Adipocyte (in vitro differentiated cells): ENCODE results near the gene BMP10.

Experiments
- DNase-seq: peaks from one replicate; pipeline ENCODE4 v3.0.0-alpha.2; 2015; ENCODE audit warnings: low read depth
- H3K27me3 ChIP-seq: replicated peaks from 2 replicates; pipeline ENCODE4 v1.7.0; 2013; ENCODE audit warnings: mild to moderate bottlenecking, low read length, moderate library complexity; ENCODE audit not compliant: control insufficient read depth, insufficient read depth
- H3K36me3 ChIP-seq: 2 replicates; pipeline ENCODE4 v1.7.0; 2013; ENCODE audit warnings: low read length, mild to moderate bottlenecking, moderate library complexity; ENCODE audit not compliant: control insufficient read depth, insufficient read depth, severe bottlenecking
- H3K4me1 ChIP-seq: 2 replicates; pipeline ENCODE4 v1.7.0; 2013; ENCODE audit warnings: mild to moderate bottlenecking, low read length, moderate library complexity; ENCODE audit not compliant: control insufficient read depth, insufficient read depth
- H3K4me3 ChIP-seq: 2 replicates; pipeline ENCODE4 v1.7.0; 2013; ENCODE audit warnings: mild to moderate bottlenecking, low read length, moderate library complexity
- H3K9ac ChIP-seq: 2 replicates; pipeline ENCODE4 v1.7.0; 2013; ENCODE audit warnings: mild to moderate bottlenecking, low read length, moderate library complexity
- H3K9me3 ChIP-seq: 2 replicates; pipeline ENCODE4 v1.7.0; 2013; ENCODE audit warnings: mild to moderate bottlenecking, low read length, moderate library complexity; ENCODE audit not compliant: control insufficient read depth

BMP10 gene

GRCh38 chr2:68863996-68864395, 7.2 kb downstream of the BMP10 start:
- H3K9me3 ChIP-seq = no peaks in the 10 kb centered on the region
- H3K4me1 ChIP-seq = no peaks in the 10 kb centered on the region
- DNase-seq = no peak
- no peak overlapping the region for H3K9ac ChIP-seq
- H3K36me3 ChIP-seq = no peaks in the 10 kb centered on the region
- no peak overlapping the region for H3K4me3 ChIP-seq
- H3K27me3 ChIP-seq = peaks cover 15% of the 10 kb centered on the region

- H3K4me3 ChIP-seq = no peak overlapping the region
- H3K4me1 ChIP-seq = no peaks in the 10 kb centered on the region
- H3K9me3 ChIP-seq = no peaks in the 10 kb centered on the region
- H3K9ac ChIP-seq = no peak overlapping the region
- peaks cover 20% of the 10 kb centered on the region for H3K27me3 ChIP-seq
- H3K36me3 ChIP-seq = no peaks in the 10 kb centered on the region
- DNase-seq = no peak
These were observed 8.3 kb downstream of the BMP10 start for GRCh38 chr2:68862889-68863288.

GRCh38 chr2:68861330-68861729, 9.9 kb downstream of the BMP10 start:
- Histone ChIP-seq H3K4me3 (no peak overlapping the region), H3K27me3 (peaks cover 20% of the 10 kb centered on the region), H3K4me1 (no peaks in the 10 kb centered on the region), H3K9ac (no peak overlapping the region), H3K9me3 (no peaks in the 10 kb centered on the region), H3K36me3 (no peaks in the 10 kb centered on the region)
- DNase-seq = no peak

GRCh38 chr2:68860111-68860510, 11.1 kb downstream of the BMP10 start:
- DNase-seq = no peak
- no peaks in the 10 kb centered on the region for H3K36me3 ChIP-seq

GRCh38 chr2:68857855-68858456, 13.2 kb downstream of the BMP10 start:
- Histone ChIP-seq H3K4me3 (no peak overlapping the region), H3K9ac (no peak overlapping the region), H3K36me3 (no peaks in the 10 kb centered on the region), H3K9me3 (no peaks in the 10 kb centered on the region), H3K4me1 (no peaks in the 10 kb centered on the region), H3K27me3 (peaks cover 18% of the 10 kb centered on the region)
- no peak for DNase-seq

More at GRCh38 chr2:68860111-68860510, 11.1 kb downstream of the BMP10 start:
- Histone ChIP-seq H3K9me3 (no peaks in the 10 kb centered on the region), H3K4me3 (no peak overlapping the region), H3K27me3 (peaks cover 23% of the 10 kb centered on the region), H3K9ac (no peak overlapping the region), H3K4me1 (no peaks in the 10 kb centered on the region)

- no peaks in the 10 kb centered on the region for H3K9me3 ChIP-seq
- peaks cover 18% of the 10 kb centered on the region for H3K27me3 ChIP-seq
- DNase-seq = no peak
- no peak overlapping the region for H3K9ac ChIP-seq
- no peaks in the 10 kb centered on the region for H3K36me3 ChIP-seq
- H3K4me3 ChIP-seq = no peak overlapping the region
- H3K4me1 ChIP-seq = no peaks in the 10 kb centered on the region
These were observed 13.9 kb downstream of the BMP10 start for GRCh38 chr2:68857202-68857845.

- Histone ChIP-seq H3K27me3 (peaks cover 17% of the 10 kb centered on the region), H3K36me3 (no peaks in the 10 kb centered on the region), H3K4me3 (no peak overlapping the region), H3K4me1 (no peaks in the 10 kb centered on the region), H3K9ac (no peak overlapping the region), H3K9me3 (no peaks in the 10 kb centered on the region)
- no peak for DNase-seq
These were observed 15.6 kb downstream of the BMP10 start for GRCh38 chr2:68855550-68855949.

GRCh38 chr2:68854476-68854875, 16.7 kb downstream of the BMP10 start:
- no peak overlapping the region for H3K9ac ChIP-seq
- no peak overlapping the region for H3K4me3 ChIP-seq
- H3K36me3 ChIP-seq = no peaks in the 10 kb centered on the region
- H3K27me3 ChIP-seq = peaks cover 14% of the 10 kb centered on the region
- no peaks in the 10 kb centered on the region for H3K4me1 ChIP-seq
- no peaks in the 10 kb centered on the region for H3K9me3 ChIP-seq
- DNase-seq = no peak

GRCh38 chr2:68853915-68854314, 17.3 kb downstream of the BMP10 start:
- no peaks in the 10 kb centered on the region for H3K4me1 ChIP-seq
- H3K4me3 ChIP-seq = no peak overlapping the region
- H3K27me3 ChIP-seq = peaks cover 14% of the 10 kb centered on the region
- H3K9ac ChIP-seq = no peak overlapping the region
- no peaks in the 10 kb centered on the region for H3K9me3 ChIP-seq
- no peak for DNase-seq
- H3K36me3 ChIP-seq = no peaks in the 10 kb centered on the region

- Histone ChIP-seq H3K27me3 (peaks cover 14% of the 10 kb centered on the region), H3K36me3 (no peaks in the 10 kb centered on the region), H3K9ac (no peak overlapping the region), H3K4me1 (no peaks in the 10 kb centered on the region), H3K4me3 (no peak overlapping the region), H3K9me3 (no peaks in the 10 kb centered on the region)
- no peak for DNase-seq
These were observed 18.2 kb downstream of the BMP10 start for GRCh38 chr2:68853035-68853434.

GRCh38 chr2:68850524-68850923, 20.7 kb downstream of the BMP10 start:
- DNase-seq = no peak

GRCh38 chr2:68849579-68850030, 21.6 kb downstream of the BMP10 start:
- Histone ChIP-seq H3K4me1 (no peaks in the 10 kb centered on the region), H3K27me3 (peaks cover 32% of the 10 kb centered on the region), H3K36me3 (no peaks in the 10 kb centered on the region), H3K4me3 (no peak overlapping the region), H3K9me3 (no peaks in the 10 kb centered on the region), H3K9ac (no peak overlapping the region)
- DNase-seq = no peak

More at GRCh38 chr2:68850524-68850923, 20.7 kb downstream of the BMP10 start:
- Histone ChIP-seq H3K4me1 (no peaks in the 10 kb centered on the region), H3K9ac (no peak overlapping the region), H3K9me3 (no peaks in the 10 kb centered on the region), H3K36me3 (no peaks in the 10 kb centered on the region), H3K4me3 (no peak overlapping the region), H3K27me3 (peaks cover 32% of the 10 kb centered on the region)
